CD4-positive, alpha-beta T cell treated with Interleukin-10 for 1 hour (primary cell): ENCODE measurements around the gene SRSF7.

Experiments used
- DNase-seq: peaks from one replicate; pipeline ENCODE4 v3.0.0-alpha.2; 2020

The SRSF7 gene

DNA sequence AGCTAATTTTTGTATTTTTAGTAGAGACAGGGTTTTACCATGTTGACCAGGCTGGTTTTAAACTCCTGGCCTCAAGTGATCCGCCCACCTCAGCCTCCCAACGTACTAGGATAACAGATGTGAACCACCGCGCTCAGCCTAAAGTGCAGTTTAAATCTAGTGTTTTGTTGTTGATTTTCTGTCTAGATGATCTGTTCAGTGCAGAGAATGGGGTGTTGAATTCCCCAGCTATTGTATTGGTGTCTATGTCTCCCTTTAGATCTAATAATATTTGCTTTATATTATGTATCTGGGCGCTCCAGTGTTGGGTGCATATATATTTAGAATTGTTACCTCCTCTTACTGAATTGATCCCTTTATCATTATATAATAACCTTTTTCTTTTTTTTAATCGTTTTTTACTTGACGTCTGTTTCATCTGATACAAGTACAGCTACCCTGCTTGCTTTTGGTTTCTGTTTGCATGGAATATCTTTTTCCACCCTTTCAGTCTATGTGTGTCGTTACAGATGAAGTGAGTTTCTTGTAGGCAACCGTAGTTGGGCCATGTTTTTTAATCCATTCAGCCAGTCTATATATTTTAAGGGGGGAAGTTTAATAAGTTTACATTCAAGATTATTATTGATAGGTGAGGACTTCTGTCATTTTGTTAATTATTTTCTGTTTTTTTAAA lies 50.9 kb downstream of the SRSF7 start:
- peak; percentile 61 for DNase-seq

DNA sequence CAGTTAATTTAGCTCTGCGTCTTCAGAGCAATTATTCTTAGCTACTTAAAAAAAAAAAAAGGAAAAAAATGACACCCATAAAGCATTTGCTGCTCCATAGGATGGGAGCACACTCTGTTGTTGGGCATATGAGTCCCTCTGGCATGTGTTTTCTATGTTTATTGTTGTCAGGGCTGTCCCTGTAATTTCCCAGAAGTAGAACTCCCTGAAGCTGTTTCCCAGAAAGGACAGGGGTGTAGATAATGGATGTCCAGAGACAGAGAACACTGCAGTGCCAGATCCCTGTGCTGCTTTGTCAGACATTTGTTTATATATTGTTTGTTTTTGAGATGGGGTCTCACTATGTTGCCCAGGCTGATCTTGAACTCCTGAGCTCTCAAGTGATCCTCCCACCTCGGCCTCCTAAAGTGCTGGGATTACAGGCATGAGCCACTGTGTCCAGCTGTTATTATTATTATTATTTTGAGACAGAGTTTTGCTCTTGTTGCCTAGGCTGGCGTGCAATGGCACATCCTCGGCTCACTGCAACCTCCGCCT lies 52.6 kb downstream of the SRSF7 start:
- DNase-seq: no peak

DNA sequence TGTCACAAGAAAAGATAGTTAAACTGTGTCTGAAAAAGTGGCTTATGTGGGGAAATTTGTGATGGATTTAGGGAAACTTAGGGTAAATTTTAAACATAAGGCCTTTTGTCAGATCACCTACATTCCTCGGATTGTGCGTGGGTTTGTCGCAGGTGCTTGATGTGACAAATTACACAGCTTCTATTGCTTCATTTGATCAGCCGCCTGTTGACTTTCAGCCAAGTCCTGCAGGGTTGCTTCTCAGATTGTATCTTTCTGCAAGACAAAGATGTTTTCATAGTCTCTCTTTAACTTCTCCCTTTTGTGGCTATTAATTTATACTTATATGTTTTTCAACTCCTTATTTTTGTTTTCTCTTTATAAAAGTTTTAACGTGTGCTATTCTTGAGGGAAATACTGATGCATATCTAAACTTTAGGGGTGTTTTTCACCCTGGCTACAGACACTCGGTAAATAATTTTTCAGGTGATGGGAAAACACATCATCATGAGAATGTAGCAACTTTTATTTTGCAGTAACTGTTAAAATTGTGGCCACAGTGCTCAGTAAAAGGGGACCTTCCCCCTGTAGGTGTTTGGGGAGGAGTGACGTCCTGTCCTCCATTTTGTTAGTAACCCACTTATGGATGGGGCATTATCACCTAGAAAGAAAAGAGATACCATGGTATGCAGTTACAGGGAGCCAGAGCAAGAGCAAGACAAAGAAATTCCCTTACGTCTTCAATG lies 53.9 kb downstream of the SRSF7 start:
- peak; percentile 79 for DNase-seq
